A549 (cell line): Measurements from ENCODE around the gene PERM1. TPM values are rescaled to one million over a fixed set of nuclear protein-coding genes. Genes with fewer than 3 reads are reported as not detected.
A peak's percentile ranks its signal among the peaks of the same experiment; 100 is the strongest.

ENCODE experiments used
- ATAC-seq, 2 experiments: fragments of 200-7000 bp in 1 of 2; fragments of >200 bp in 1 of 2; cut with Nextera tagmentation in 1 of 2; cut with Tn5 transposase in 1 of 2; 3 replicates each; pipeline versions ENCODE4 v1.8.0 to v1.9.1; 2018 to 2020; ENCODE audit warnings: mild to moderate bottlenecking in 1 of 2, moderate library complexity in 1 of 2
- CTCF ChIA-PET: fragments of 300-600 bp; sonication (Branson Sonifier 250); formaldehyde crosslinking; extraction: SDS; loops from one replicate; lab custom pipeline; 2021; ENCODE audit warnings: antibody characterized with exemption, inconsistent platforms; lab: Yijun Ruan, JAX
- POLR2A ChIA-PET: fragments of 350-600 bp; formaldehyde crosslinking; extraction: SDS; loops from one replicate; lab custom pipeline; 2021; ENCODE audit warnings: antibody characterized with exemption, inconsistent platforms; lab: Yijun Ruan, JAX
- DNase-seq, 2 experiments: peaks; one replicate each; pipeline versions ENCODE4 v3.0.0 to v3.0.0-alpha.2; 2011 to 2016; ENCODE audit warnings: low read depth in 1 of 2, low spot score in 1 of 2
- FAIRE-seq: peaks from 2 replicates; lab custom pipeline; 2011; peaks lifted over from hg19 to GRCh38; lab: Jason Lieb, UNC
- H3K27ac ChIP-seq, 2 experiments: fragments of >200 bp; sonication (Bioruptor Twin); formaldehyde crosslinking; 3 replicates each; pipeline ENCODE4 v1.5.1; 2016 to 2017
- H3K4me1 ChIP-seq: fragments of >200 bp; sonication (Bioruptor Twin); formaldehyde crosslinking; 3 replicates; pipeline ENCODE4 v1.6.1; 2016
- H3K4me2 ChIP-seq: fragments of >200 bp; sonication (Bioruptor Twin); formaldehyde crosslinking; 3 replicates; pipeline ENCODE4 v1.6.1; 2016
- H3K4me3 ChIP-seq: fragments of >200 bp; sonication (Bioruptor Twin); formaldehyde crosslinking; 3 replicates; pipeline ENCODE4 v1.5.1; 2016
- H3K9me3 ChIP-seq: fragments of >200 bp; sonication (Bioruptor Twin); formaldehyde crosslinking; 3 replicates; pipeline ENCODE4 v1.6.1; 2016
- CEBPB ChIP-seq, 2 experiments: fragments of >200 bp in 1 of 2; sonication (Bioruptor Twin) in 1 of 2; formaldehyde crosslinking in 1 of 2; IDR thresholded peaks; 2 replicates each; pipeline ENCODE4 v1.6.1; 2012 to 2016
- CHD2 ChIP-seq: fragments of 150-350 bp; IDR thresholded peaks from 2 replicates; pipeline ENCODE4 v1.6.1; 2014; ENCODE audit warnings: low read length; ENCODE audit not compliant: partially characterized antibody
- CHD4 ChIP-seq: fragments of 200-600 bp; sonication (generic); IDR thresholded peaks from 2 replicates; pipeline ENCODE4 v1.6.1; 2016; ENCODE audit warnings: antibody characterized with exemption, mild to moderate bottlenecking, borderline replicate concordance
- FOSB ChIP-seq: fragments of 250-450 bp; sonication (Bioruptor Pico); IDR thresholded peaks from 2 replicates; pipeline ENCODE4 v1.5.0; 2020; ENCODE audit warnings: mild to moderate bottlenecking, moderate library complexity
- HDAC2 ChIP-seq: fragments of 200-600 bp; sonication (generic); IDR thresholded peaks from 2 replicates; pipeline ENCODE4 v1.6.1; 2016
- HOXB13 ChIP-seq: fragments of 250-450 bp; sonication (Bioruptor Pico); IDR thresholded peaks from 2 replicates; pipeline ENCODE4 v1.5.0; 2020; ENCODE audit warnings: low read depth, mild to moderate bottlenecking, moderate library complexity
- JUN ChIP-seq, 2 experiments: fragments of >200 bp; sonication (Bioruptor Twin); formaldehyde crosslinking; IDR thresholded peaks; 2 replicates in 1 of 2; 3 replicates in 1 of 2; pipeline ENCODE4 v1.6.1; 2016 to 2017
- JUNB ChIP-seq: fragments of >200 bp; sonication (Bioruptor Twin); formaldehyde crosslinking; IDR thresholded peaks from 2 replicates; pipeline ENCODE4 v1.6.1; 2016
- MAZ ChIP-seq: fragments of 150-350 bp; IDR thresholded peaks from 2 replicates; pipeline ENCODE4 v1.6.1; 2014; ENCODE audit warnings: antibody characterized with exemption, low read depth, low read length, borderline replicate concordance
- MYC ChIP-seq: IDR thresholded peaks from 2 replicates; pipeline ENCODE4 v1.6.1; 2012; ENCODE audit warnings: mild to moderate bottlenecking, inconsistent platforms, low read length, improper control_type of control experiment, borderline replicate concordance
- NFE2L2 ChIP-seq: fragments of 150-350 bp; conservative IDR thresholded peaks from 2 replicates; pipeline ENCODE4 v1.6.1; 2014; ENCODE audit warnings: low read length
- NPAS2 ChIP-seq: fragments of 250-450 bp; sonication (Bioruptor Pico); IDR thresholded peaks from 2 replicates; pipeline ENCODE4 v1.8.0; 2022; ENCODE audit warnings: mild to moderate bottlenecking, moderate library complexity, borderline replicate concordance
- PHF8 ChIP-seq: fragments of 200-600 bp; sonication (generic); IDR thresholded peaks from 2 replicates; pipeline ENCODE4 v1.6.1; 2016; ENCODE audit warnings: low read depth, mild to moderate bottlenecking, antibody characterized with exemption, moderate library complexity, borderline replicate concordance
- POLR2A ChIP-seq: IDR thresholded peaks from 2 replicates; pipeline ENCODE4 v1.6.1; 2012; ENCODE audit warnings: mild to moderate bottlenecking, low read length
- POLR2AphosphoS2 ChIP-seq: conservative IDR thresholded peaks from 2 replicates; pipeline ENCODE4 v1.6.1; 2012; ENCODE audit warnings: low read length, improper control_type of control experiment, inconsistent platforms
- RARB ChIP-seq: fragments of 250-450 bp; sonication (Bioruptor Pico); IDR thresholded peaks from 2 replicates; pipeline ENCODE4 v1.8.0; 2021; ENCODE audit warnings: mild to moderate bottlenecking, moderate library complexity
- RCOR1 ChIP-seq: fragments of 150-350 bp; IDR thresholded peaks from 2 replicates; pipeline ENCODE4 v1.6.1; 2014; ENCODE audit warnings: antibody characterized with exemption, low read length, low read depth
- RNF2 ChIP-seq: fragments of 200-600 bp; sonication (generic); IDR thresholded peaks from 2 replicates; pipeline ENCODE4 v1.6.1; 2016; ENCODE audit warnings: low read depth, mild to moderate bottlenecking, antibody characterized with exemption, moderate library complexity, borderline replicate concordance
- ZC3H11A ChIP-seq: fragments of 450-650 bp; IDR thresholded peaks from 2 replicates; pipeline ENCODE4 v1.6.1; 2014; ENCODE audit warnings: antibody characterized with exemption, mild to moderate bottlenecking
- ZFP36 ChIP-seq: fragments of 450-650 bp; IDR thresholded peaks from 2 replicates; pipeline ENCODE4 v1.6.1; 2014; ENCODE audit warnings: borderline replicate concordance; ENCODE audit not compliant: partially characterized antibody
- WGBS: methylation state at CpG from one replicate; pipeline ENCODE4 v1.1.6; 2017; ENCODE audit errors: missing lambda C conversion rate; 5-methylcytosine and 5-hydroxymethylcytosine counted together
- polyA plus RNA-seq, 4 experiments: library from polyadenylated mRNA; depleted of rRNA in 3 of 4; stranded (reverse); fragments of >200 nt; fragmentation: RNase III in 1 of 4; extraction: RNeasy Plus Mini Kit Qiagen cat#74134 plus additional on column Dnase treatment in 1 of 4; gene quantifications; 2 replicates in 3 of 4; 3 replicates in 1 of 4; pipeline ENCODE4 v1.2.3, GENCODE V29; 2011 to 2017
- small RNA-seq, 6 experiments: library from RNA; depleted of rRNA; stranded (forward); fragments of <200 nt; gene quantifications; one replicate each; pipeline ENCODE3, GENCODE V24; 2012
- TF ChIP-seq, protein P1 (sequence below): IDR thresholded peaks from 2 replicates; pipeline ENCODE4 v1.6.1; 2012
- TF ChIP-seq, protein P2 (sequence below): fragments of >200 bp; sonication (Bioruptor Twin); formaldehyde crosslinking; IDR thresholded peaks from 3 replicates; pipeline ENCODE4 v1.6.1; 2016

PERM1 gene
- polyA plus RNA-seq, 2 of the 4 experiments (the other 2 are of a cell fraction), result 0.30 TPM; not detected in 1

GRCh38 chr1:927234-927633, 54.7 kb downstream of the PERM1 start:
- POLR2A ChIA-PET, result no interaction called here
- CTCF ChIA-PET, result interaction anchor here (6.9 kb wide), 1 partner anchor 14 kb away, joined by 84 read pairs; no protein-coding TSS in a partner anchor
- FAIRE-seq (no peak), DNase-seq (no peak), ATAC-seq (no peak)
- Histone ChIP-seq H3K4me1 (peaks cover 36% of the 10 kb centered on the region), H3K27ac (peak overlapping the region in 1 of 2 experiments; percentile 97; a peak in 1 of 6 replicates), H3K4me2 (peak overlapping the region; percentile 14; the same call in 1 of the 3 replicates)
- 100% methylated on average over 1 of the region's 9 CpGs for WGBS
- TF ChIP-seq HDAC2 (no peak), CHD2 (no peak), MYC (no peak), JUN (IDR thresholded peaks at IDR 0.05) (no peak), ZC3H11A (no peak), RNF2 (no peak), PHF8 (no peak), RARB (CRISPR knock-in tag) (no peak), FOSB (no peak), CEBPB (IDR thresholded peaks at IDR 0.05) (no peak), MAZ (no peak), POLR2AphosphoS2 (no peak), HOXB13 (CRISPR knock-in tag) (no peak), NPAS2 (CRISPR knock-in tag) (no peak), CHD4 (no peak), RCOR1 (no peak)
- TF ChIP-seq, protein P1, sequence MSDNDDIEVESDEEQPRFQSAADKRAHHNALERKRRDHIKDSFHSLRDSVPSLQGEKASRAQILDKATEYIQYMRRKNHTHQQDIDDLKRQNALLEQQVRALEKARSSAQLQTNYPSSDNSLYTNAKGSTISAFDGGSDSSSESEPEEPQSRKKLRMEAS, result no peak
- TF ChIP-seq, all 56 proteins: peak for 0
- no peak overlapping the region for H3K4me3 ChIP-seq
- no peaks in the 10 kb centered on the region for H3K9me3 ChIP-seq

DNA sequence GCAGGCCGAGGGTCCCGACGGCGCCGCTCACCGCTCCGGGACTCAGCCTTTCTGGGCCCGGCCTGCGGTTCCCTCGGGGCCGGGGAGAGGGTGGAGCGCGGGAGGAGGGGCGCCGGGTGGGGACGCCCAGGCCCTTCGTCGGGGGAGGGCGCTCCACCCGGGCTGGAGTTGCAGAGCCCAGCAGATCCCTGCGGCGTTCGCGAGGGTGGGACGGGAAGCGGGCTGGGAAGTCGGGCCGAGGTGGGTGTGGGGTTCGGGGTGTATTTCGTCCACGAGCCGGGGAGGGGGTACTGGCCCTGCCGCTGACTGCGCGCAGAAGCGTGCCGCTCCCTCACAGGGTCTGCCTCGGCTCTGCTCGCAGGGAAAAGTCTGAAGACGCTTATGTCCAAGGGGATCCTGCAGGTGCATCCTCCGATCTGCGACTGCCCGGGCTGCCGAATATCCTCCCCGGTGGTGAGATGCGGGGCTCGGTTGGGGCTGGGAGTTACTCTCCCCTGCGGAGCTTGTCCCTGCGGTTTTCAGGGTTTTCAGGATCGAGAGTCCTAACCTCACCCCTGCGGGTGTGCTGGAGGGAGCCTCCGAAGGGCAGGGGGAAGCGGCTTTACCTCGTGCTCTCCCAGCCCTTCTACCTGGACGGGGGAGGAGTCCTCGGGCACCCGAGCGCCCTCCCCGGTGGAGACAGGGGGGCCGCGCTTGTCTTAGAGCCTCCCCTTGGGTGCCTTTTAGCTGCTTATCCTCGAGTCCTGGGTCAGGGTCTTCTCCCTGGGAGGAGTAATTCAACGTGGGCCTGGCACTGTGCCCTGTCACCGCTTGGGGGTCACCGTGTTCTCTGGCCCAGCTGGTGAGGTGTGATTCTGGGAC, 56.1 kb downstream of the PERM1 start:
- H3K4me1 ChIP-seq, result peaks cover 46% of the 10 kb centered on the region
- H3K4me2 ChIP-seq, result peak overlapping the region; percentile 97
- ATAC-seq (peak; percentile 31 to 55; a peak in 4 of 6 replicates), FAIRE-seq (no peak), DNase-seq (peak in 1 of 2 experiments; percentile 64)
- H3K27ac ChIP-seq, result peak overlapping the region; percentile 95 to 97
- H3K4me3 ChIP-seq, result peak overlapping the region; percentile 84
- WGBS, result 72% methylated on average over 13 of the region's 65 CpGs
- CTCF ChIA-PET, result interaction anchor here (1.4 to 6.9 kb wide), 2 partner anchors 16 to 21 kb away, joined by 5 to 84 read pairs; no protein-coding TSS in a partner anchor
- TF ChIP-seq JUN (IDR thresholded peaks at IDR 0.05) (no peak), JUNB (no peak), ZFP36 (no peak), NFE2L2 (no peak), CEBPB (IDR thresholded peaks at IDR 0.05) (no peak), POLR2A (peak; percentile 49), POLR2AphosphoS2 (no peak)
- TF ChIP-seq, protein P2, sequence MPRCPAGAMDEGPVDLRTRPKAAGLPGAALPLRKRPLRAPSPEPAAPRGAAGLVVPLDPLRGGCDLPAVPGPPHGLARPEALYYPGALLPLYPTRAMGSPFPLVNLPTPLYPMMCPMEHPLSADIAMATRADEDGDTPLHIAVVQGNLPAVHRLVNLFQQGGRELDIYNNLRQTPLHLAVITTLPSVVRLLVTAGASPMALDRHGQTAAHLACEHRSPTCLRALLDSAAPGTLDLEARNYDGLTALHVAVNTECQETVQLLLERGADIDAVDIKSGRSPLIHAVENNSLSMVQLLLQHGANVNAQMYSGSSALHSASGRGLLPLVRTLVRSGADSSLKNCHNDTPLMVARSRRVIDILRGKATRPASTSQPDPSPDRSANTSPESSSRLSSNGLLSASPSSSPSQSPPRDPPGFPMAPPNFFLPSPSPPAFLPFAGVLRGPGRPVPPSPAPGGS, result no peak
- POLR2A ChIA-PET, result no interaction called here
- no peaks in the 10 kb centered on the region for H3K9me3 ChIP-seq

Small RNA genes lying within 50 kb of the gene (small RNA-seq; reads per million reads assigned to genes)
- gene AL645608.3, result 0 reads per million in 6 experiments

Other genes with a start within 250 kb of the PERM1 start
- gene SAMD11, start 58.2 kb downstream of the PERM1 start, polyA plus RNA-seq (2011; rRNA removed), result 13.3 and 22.4 TPM in 2 replicates
- 32.9 to 52.8 TPM (median 46.2 TPM) in 3 replicates for gene SAMD11, start 58.2 kb downstream of the PERM1 start, polyA plus RNA-seq (2017; fragmentation: RNase III; extraction: RNeasy Plus Mini Kit Qiagen cat#74134 plus additional on column Dnase treatment)
- 41.0 and 48.4 TPM in 2 replicates for gene NOC2L, start 22.8 kb downstream of the PERM1 start, polyA plus RNA-seq (2011; rRNA removed)
- gene NOC2L, start 22.8 kb downstream of the PERM1 start, polyA plus RNA-seq (2017; fragmentation: RNase III; extraction: RNeasy Plus Mini Kit Qiagen cat#74134 plus additional on column Dnase treatment), result 68.1 to 81.6 TPM (median 73.5 TPM) in 3 replicates
- gene KLHL17, start 21.5 kb downstream of the PERM1 start, polyA plus RNA-seq (2011; rRNA removed), result 5.7 and 8.5 TPM in 2 replicates
- 17.9 to 21.6 TPM (median 18.7 TPM) in 3 replicates for gene KLHL17, start 21.5 kb downstream of the PERM1 start, polyA plus RNA-seq (2017; fragmentation: RNase III; extraction: RNeasy Plus Mini Kit Qiagen cat#74134 plus additional on column Dnase treatment)
- 0.61 and 0.75 TPM in 2 replicates for gene PLEKHN1, start 15.6 kb downstream of the PERM1 start, polyA plus RNA-seq (2011; rRNA removed)
- gene PLEKHN1, start 15.6 kb downstream of the PERM1 start, polyA plus RNA-seq (2017; fragmentation: RNase III; extraction: RNeasy Plus Mini Kit Qiagen cat#74134 plus additional on column Dnase treatment), result 3.2 to 3.6 TPM (median 3.4 TPM) in 3 replicates
- gene HES4, start 18.0 kb upstream of the PERM1 start, polyA plus RNA-seq (2011; rRNA removed), result 4.2 and 5.9 TPM in 2 replicates
- gene HES4, start 18.0 kb upstream of the PERM1 start, polyA plus RNA-seq (2017; fragmentation: RNase III; extraction: RNeasy Plus Mini Kit Qiagen cat#74134 plus additional on column Dnase treatment), result 8.4 to 9.6 TPM (median 8.8 TPM) in 3 replicates
- 4.3 and 4.6 TPM in 2 replicates for gene ISG15, start 31.4 kb upstream of the PERM1 start, polyA plus RNA-seq (2011; rRNA removed)
- gene ISG15, start 31.4 kb upstream of the PERM1 start, polyA plus RNA-seq (2017; fragmentation: RNase III; extraction: RNeasy Plus Mini Kit Qiagen cat#74134 plus additional on column Dnase treatment), result 11.2 to 17.6 TPM (median 11.2 TPM) in 3 replicates
- gene AGRN, start 38.0 kb upstream of the PERM1 start, polyA plus RNA-seq (2011; rRNA removed), result 23.9 and 34.9 TPM in 2 replicates
- 88.0 to 95.3 TPM (median 90.9 TPM) in 3 replicates for gene AGRN, start 38.0 kb upstream of the PERM1 start, polyA plus RNA-seq (2017; fragmentation: RNase III; extraction: RNeasy Plus Mini Kit Qiagen cat#74134 plus additional on column Dnase treatment)
- gene RNF223, start 92.2 kb upstream of the PERM1 start, polyA plus RNA-seq (2011; rRNA removed), result not detected in 2 replicates
- gene RNF223, start 92.2 kb upstream of the PERM1 start, polyA plus RNA-seq (2017; fragmentation: RNase III; extraction: RNeasy Plus Mini Kit Qiagen cat#74134 plus additional on column Dnase treatment), result 0.08 TPM in 1 of 3 replicates, not detected in the others
- gene C1orf159, start 134.0 kb upstream of the PERM1 start, polyA plus RNA-seq (2011; rRNA removed), result 3.2 and 4.0 TPM in 2 replicates
- gene C1orf159, start 134.0 kb upstream of the PERM1 start, polyA plus RNA-seq (2017; fragmentation: RNase III; extraction: RNeasy Plus Mini Kit Qiagen cat#74134 plus additional on column Dnase treatment), result 8.8 to 10.4 TPM (median 10.2 TPM) in 3 replicates
- gene TTLL10, start 191.8 kb upstream of the PERM1 start, polyA plus RNA-seq (2011; rRNA removed), result not detected in 2 replicates
- not detected in 3 replicates for gene TTLL10, start 191.8 kb upstream of the PERM1 start, polyA plus RNA-seq (2017; fragmentation: RNase III; extraction: RNeasy Plus Mini Kit Qiagen cat#74134 plus additional on column Dnase treatment)
- gene TNFRSF18, start 224.5 kb upstream of the PERM1 start, polyA plus RNA-seq (2011; rRNA removed), result not detected in 2 replicates
- gene TNFRSF18, start 224.5 kb upstream of the PERM1 start, polyA plus RNA-seq (2017; fragmentation: RNase III; extraction: RNeasy Plus Mini Kit Qiagen cat#74134 plus additional on column Dnase treatment), result not detected in 3 replicates
- not detected in 2 replicates for gene TNFRSF4, start 232.1 kb upstream of the PERM1 start, polyA plus RNA-seq (2011; rRNA removed)
- gene TNFRSF4, start 232.1 kb upstream of the PERM1 start, polyA plus RNA-seq (2017; fragmentation: RNase III; extraction: RNeasy Plus Mini Kit Qiagen cat#74134 plus additional on column Dnase treatment), result not detected in 3 replicates
- gene SDF4, start 249.9 kb upstream of the PERM1 start, polyA plus RNA-seq (2011; rRNA removed), result 38.7 and 58.3 TPM in 2 replicates
- 94.8 to 103 TPM (median 97.4 TPM) in 3 replicates for gene SDF4, start 249.9 kb upstream of the PERM1 start, polyA plus RNA-seq (2017; fragmentation: RNase III; extraction: RNeasy Plus Mini Kit Qiagen cat#74134 plus additional on column Dnase treatment)